ENCODE measurements around the gene TSPAN11. TPM values are rescaled to one million over a fixed set of nuclear protein-coding genes. Genes with fewer than 3 reads are reported as not detected.
"Not testable (repeated sequence)": the region's sequence is repeated elsewhere in the genome, so short reads cannot be mapped to it uniquely, and the experiment has no call there.

TSPAN11 gene, protein sequence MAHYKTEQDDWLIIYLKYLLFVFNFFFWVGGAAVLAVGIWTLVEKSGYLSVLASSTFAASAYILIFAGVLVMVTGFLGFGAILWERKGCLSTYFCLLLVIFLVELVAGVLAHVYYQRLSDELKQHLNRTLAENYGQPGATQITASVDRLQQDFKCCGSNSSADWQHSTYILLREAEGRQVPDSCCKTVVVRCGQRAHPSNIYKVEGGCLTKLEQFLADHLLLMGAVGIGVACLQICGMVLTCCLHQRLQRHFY
- not detected for total RNA-seq

DNA sequence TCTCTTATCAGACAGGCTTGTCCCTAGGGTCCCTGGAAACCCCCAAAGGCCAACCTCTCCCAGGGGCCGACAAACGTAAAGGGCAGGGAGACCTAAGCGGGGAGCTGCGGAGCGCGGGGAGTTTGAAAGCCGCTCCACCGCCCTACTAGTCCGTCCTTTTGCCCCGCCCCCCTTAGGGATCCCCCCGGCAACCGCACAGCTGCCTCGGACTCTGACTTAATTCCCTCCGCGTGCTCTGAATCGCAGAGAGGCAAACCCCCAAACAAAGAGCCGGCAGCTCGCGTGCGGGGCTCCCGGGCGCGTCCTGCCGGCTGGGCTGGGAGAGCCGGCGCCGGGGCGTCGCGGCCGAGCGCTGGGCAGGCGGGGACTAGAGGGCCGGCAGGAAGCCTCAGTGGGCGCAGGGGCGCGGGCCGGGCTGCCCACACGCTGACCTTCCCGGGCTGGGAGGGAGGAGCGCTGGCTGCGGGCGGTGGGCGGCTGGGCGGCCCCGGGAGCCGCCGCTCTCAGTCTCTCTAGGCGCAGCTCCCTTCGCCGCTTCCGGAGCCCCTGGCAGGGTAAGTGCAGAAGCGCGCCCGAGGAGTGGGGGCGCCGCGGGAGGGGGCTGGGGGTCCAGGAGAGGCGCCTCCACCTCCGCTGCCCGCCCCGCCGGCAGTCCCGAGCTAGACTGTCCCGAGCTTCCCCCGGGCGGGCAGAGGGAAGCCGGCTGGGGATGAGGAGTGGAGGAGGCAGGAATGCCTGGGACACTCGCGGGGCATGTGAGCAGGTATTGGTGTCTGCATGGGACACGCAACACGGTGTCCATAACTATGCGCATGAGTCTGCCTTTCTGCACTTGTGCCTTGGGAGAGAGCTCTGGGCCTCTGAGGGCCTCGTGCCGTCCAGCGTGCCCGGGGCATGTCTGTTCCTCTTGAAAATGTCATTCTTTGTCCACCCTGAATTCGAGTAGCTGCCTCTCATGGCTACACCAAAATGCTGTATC lies at the start of gene TSPAN11:
Gene TSPAN11 (plus strand): TSS at position 506 of the 979 bp plus-strand sequence. CDS start 27,244 bp downstream, outside the sequence.
- no peaks in the 10 kb centered on the region for H3K36me3 Mint-ChIP-seq (ENCODE audit: low read depth)
- H3K27ac Mint-ChIP-seq: no peak within 1 kb of the TSS
- H3K27me3 Mint-ChIP-seq: peaks cover 54% of the 10 kb centered on the region
- no peak for DNase-seq
- ChIA-PET POLR2A (no interaction called here), CTCF (interaction anchor here (0.6 kb wide), 1 partner anchor 407 kb away, joined by 3 read pairs; no protein-coding TSS in a partner anchor)
- no peak within 1 kb of the TSS for H3K4me3 Mint-ChIP-seq
- H3K4me1 Mint-ChIP-seq: no peaks in the 10 kb centered on the region
- no peaks in the 10 kb centered on the region for H3K9me3 Mint-ChIP-seq

DNA sequence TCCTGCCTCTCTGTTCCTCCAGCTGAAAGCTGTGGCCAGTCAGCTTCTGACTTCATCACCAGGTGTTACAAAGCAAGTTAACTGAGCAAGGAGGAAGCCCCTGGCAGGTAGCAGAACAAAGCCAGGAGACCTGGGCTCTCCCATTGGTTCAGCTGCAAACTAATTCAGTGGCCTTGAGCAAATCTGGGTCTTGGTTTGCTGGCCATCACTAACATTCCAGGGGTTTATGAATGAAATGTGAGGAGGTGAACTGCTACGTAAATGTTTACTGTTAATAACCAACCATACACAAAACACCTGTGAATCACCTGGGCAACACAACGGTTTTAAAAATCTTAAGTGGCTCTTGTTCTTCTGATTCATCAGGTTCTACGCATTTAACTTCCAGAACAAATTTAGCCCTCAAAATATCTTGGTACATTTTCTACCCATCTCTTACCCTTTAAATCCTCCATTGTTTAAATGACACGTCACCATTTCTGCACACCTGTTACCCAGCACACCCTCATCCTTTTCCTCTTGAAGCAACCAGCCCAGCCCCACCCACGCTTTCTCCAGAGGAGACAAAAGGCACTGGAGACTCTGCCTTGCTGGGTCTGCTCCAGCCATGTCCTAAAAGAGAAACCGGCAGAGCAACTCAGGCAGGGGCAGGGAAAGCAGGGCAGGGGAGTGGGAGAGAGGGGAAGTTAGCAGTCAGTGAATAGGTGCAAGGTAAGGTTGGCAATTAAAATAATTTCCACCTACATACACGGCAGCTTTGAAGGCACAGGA lies 49.3 kb upstream of the TSPAN11 start:
- no peak for DNase-seq
- H3K4me1 Mint-ChIP-seq: no peaks in the 10 kb centered on the region
- POLR2A ChIA-PET: no interaction called here
- no peak overlapping the region for H3K27ac Mint-ChIP-seq
- CTCF ChIA-PET: no interaction called here
- no peaks in the 10 kb centered on the region for H3K9me3 Mint-ChIP-seq
- no peaks in the 10 kb centered on the region for H3K36me3 Mint-ChIP-seq (ENCODE audit: low read depth)
- H3K4me3 Mint-ChIP-seq: no peak overlapping the region
- H3K27me3 Mint-ChIP-seq: peaks cover 9% of the 10 kb centered on the region

DNA sequence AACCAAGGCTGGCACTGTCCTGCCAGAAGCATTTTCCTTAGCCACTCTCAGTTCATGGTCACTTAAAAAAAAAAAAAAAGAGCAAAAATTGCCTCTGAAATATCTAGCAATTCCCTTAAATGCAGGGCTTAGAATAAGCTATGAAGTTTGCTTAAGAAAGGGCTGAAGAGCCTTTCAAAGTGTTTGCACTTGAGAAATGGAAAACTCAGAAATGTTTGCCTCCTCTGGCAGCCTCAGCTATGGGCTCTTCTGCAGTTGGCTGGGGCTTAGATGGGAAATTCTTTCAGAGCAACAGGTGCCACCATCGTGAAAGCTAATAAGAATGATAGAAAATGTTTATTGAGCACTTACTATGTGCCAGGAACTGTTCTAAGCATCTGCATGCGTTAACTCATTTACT lies 48.5 kb upstream of the TSPAN11 start:
- DNase-seq: no peak
- ChIA-PET CTCF (interaction anchor here (1.1 kb wide), 1 partner anchor 34 kb away, joined by 3 read pairs; no protein-coding TSS in a partner anchor), POLR2A (no interaction called here)
- no peaks in the 10 kb centered on the region for H3K9me3 Mint-ChIP-seq
- H3K27me3 Mint-ChIP-seq: peaks cover 9% of the 10 kb centered on the region
- no peaks in the 10 kb centered on the region for H3K4me1 Mint-ChIP-seq
- H3K36me3 Mint-ChIP-seq (ENCODE audit: low read depth): no peaks in the 10 kb centered on the region
- H3K27ac Mint-ChIP-seq: no peak overlapping the region
- H3K4me3 Mint-ChIP-seq: no peak overlapping the region

DNA sequence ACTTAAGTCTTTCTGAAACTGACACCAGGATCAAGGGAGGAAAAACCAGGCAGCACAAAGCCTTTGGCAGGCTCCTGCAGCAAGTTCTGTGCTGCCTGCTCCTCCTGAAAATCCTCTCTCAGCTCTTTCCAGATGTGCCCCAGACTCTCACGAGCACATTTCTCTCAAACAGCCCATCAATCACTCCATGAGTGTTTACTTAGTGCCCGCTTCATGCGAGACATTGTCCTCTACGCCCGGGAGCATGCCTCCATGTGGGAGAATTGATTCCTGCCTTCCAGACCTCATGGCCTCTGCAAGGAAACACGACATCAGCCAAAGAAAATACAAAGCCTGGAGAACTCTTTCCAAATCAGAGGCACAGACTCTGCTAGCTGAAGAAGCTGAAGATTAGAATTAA lies 46.5 kb upstream of the TSPAN11 start:
- no peak for DNase-seq
- Mint-ChIP-seq H3K4me3 (no peak overlapping the region), H3K4me1 (no peaks in the 10 kb centered on the region), H3K27me3 (peaks cover 9% of the 10 kb centered on the region), H3K36me3 (ENCODE audit: low read depth) (no peaks in the 10 kb centered on the region), H3K27ac (no peak overlapping the region), H3K9me3 (no peaks in the 10 kb centered on the region)
- ChIA-PET CTCF (no interaction called here), POLR2A (no interaction called here)

DNA sequence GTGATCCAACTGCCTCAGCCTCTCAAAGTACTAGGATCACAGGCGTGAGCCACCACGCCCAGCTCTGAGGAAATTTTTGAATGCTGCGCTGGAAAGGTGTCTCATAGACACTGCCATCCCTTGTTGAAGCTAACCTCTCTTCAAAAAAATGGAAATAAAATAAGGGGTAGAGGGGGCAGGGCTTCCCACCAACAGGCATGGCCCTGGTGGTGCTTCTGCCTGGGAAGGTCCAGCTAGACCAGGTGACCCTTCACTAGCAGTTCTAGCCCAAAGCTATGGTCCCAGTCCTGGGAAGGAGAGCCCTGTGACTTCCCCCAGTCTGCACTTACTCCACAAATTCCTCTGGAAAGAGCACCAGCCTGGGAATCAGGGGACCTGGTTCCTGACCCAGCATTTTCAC lies 45.7 kb upstream of the TSPAN11 start:
- Mint-ChIP-seq H3K27me3 (peaks cover 9% of the 10 kb centered on the region), H3K9me3 (no peaks in the 10 kb centered on the region), H3K27ac (no peak overlapping the region), H3K4me3 (no peak overlapping the region), H3K36me3 (ENCODE audit: low read depth) (no peaks in the 10 kb centered on the region), H3K4me1 (no peaks in the 10 kb centered on the region)
- DNase-seq: no peak
- POLR2A ChIA-PET: no interaction called here
- CTCF ChIA-PET: no interaction called here

DNA sequence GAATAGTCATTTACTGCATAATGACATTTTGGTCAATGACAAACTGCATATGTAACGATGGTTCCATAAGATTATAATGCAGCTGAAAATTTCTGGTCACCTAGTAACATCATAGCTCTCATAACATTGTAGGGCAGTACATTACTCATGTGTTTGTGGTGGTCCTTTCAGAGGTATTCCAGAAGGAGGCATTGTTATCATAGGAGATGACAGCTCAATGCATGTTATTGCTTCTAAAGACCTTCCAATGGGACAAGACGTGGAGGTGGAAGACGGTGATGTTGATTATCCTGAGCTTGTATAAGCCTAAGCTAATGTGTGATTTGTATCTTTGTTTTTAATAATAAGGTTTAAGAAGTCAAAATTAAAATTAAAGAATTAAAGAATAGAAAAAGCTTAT lies 43.8 kb upstream of the TSPAN11 start:
- H3K9me3 Mint-ChIP-seq: peaks cover 8% of the 10 kb centered on the region
- no peak overlapping the region for H3K4me3 Mint-ChIP-seq
- peaks cover 6% of the 10 kb centered on the region for H3K27me3 Mint-ChIP-seq
- H3K27ac Mint-ChIP-seq: no peak overlapping the region
- no peaks in the 10 kb centered on the region for H3K36me3 Mint-ChIP-seq (ENCODE audit: low read depth)
- CTCF ChIA-PET: no interaction called here
- POLR2A ChIA-PET: no interaction called here
- no peaks in the 10 kb centered on the region for H3K4me1 Mint-ChIP-seq
- DNase-seq: no peak

DNA sequence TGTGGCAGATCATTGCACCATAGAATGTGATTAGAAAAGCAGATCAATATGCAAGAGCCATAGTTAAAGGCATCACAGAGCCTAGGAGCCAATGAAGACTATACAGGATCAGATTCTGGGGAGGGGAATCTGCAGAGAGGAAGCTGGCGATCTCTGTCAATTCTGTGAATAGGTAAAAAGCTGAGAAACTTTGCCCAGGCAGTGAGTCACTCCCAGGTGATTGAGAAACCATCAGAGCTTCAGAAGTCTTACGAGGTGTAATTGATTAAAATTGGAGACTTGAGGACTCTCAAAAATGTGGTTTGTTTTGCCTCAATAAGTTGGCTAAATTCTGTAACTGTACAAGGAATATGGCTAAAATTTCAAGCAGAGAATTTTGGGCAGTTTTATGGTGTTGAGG lies 41.7 kb upstream of the TSPAN11 start:
- Mint-ChIP-seq H3K4me1 (no peaks in the 10 kb centered on the region), H3K36me3 (ENCODE audit: low read depth) (no peaks in the 10 kb centered on the region), H3K9me3 (peaks cover 8% of the 10 kb centered on the region), H3K4me3 (no peak overlapping the region), H3K27ac (no peak overlapping the region), H3K27me3 (no peaks in the 10 kb centered on the region)
- CTCF ChIA-PET: interaction anchor here (0.8 kb wide), 1 partner anchor 33 kb away, joined by 3 read pairs; no protein-coding TSS in a partner anchor
- DNase-seq: no peak
- POLR2A ChIA-PET: no interaction called here

DNA sequence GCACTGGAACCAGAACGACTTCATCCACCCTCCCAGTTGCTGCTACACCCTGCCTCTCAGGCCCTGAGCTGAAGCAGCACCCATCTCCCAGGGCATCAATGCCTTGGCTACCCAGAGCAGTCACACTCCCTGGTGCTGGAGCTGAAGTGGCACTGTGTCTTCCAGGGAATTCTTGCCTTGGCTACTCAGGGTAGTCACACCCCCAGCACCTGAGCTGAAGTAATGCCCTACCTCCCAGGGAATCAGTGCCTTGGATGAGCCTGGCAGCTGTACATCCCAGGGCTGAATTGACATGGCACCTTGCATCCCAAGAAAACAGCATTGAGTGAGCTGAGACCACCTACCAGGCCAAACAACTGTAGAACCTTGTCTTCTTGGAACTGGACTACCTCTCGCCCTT lies 41.2 kb upstream of the TSPAN11 start:
- ChIA-PET CTCF (interaction anchor here (0.8 kb wide), 1 partner anchor 34 kb away, joined by 3 read pairs; no protein-coding TSS in a partner anchor), POLR2A (no interaction called here)
- H3K9me3 Mint-ChIP-seq: peaks cover 8% of the 10 kb centered on the region
- no peak overlapping the region for H3K27ac Mint-ChIP-seq
- H3K4me1 Mint-ChIP-seq: no peaks in the 10 kb centered on the region
- no peaks in the 10 kb centered on the region for H3K36me3 Mint-ChIP-seq (ENCODE audit: low read depth)
- no peak for DNase-seq
- H3K27me3 Mint-ChIP-seq: no peaks in the 10 kb centered on the region
- H3K4me3 Mint-ChIP-seq: no peak overlapping the region

DNA sequence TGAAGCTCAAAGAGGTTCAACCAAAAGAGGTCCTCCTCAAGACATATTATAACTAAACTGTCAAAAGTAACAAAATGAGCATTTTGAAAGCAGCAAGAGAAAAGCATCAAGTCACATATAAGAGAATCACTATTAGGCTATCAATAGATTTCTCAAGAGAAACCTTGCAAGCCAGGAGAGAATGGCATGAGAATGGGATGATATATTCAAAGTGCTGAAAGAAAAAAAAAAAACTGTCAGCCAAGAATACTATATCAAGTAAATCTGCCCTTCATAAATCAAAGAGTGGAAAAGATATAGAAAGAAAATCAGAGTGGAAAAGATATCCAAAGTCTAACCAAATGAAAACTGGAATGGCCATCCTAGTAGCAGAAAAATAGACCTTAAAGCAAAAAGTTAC lies 39.3 kb upstream of the TSPAN11 start:
- no peaks in the 10 kb centered on the region for H3K4me1 Mint-ChIP-seq
- ChIA-PET CTCF (no interaction called here), POLR2A (no interaction called here)
- no peak overlapping the region for H3K27ac Mint-ChIP-seq
- no peak for DNase-seq
- no peak overlapping the region for H3K4me3 Mint-ChIP-seq
- peaks cover 7% of the 10 kb centered on the region for H3K27me3 Mint-ChIP-seq
- no peaks in the 10 kb centered on the region for H3K36me3 Mint-ChIP-seq (ENCODE audit: low read depth)
- peaks cover 8% of the 10 kb centered on the region for H3K9me3 Mint-ChIP-seq

DNA sequence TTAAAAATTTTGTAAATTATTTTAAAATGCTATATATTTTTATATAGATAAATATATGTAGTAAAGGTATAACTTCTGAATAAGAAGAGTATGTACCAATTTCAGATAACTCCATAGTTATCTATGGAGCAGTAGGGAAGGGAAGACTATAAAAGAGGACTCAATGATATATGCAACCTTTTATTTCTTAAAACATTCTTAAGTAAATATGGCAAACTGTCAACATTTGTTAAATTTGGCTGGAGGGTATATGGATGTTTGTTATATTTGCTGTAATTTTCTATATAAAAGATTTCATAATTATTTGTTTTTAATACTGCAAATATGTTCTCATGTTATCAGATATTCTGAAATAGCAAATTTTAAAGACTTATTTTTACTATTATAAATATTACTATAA lies 38.3 kb upstream of the TSPAN11 start:
- CTCF ChIA-PET: no interaction called here
- no peak for DNase-seq
- peaks cover 9% of the 10 kb centered on the region for H3K27me3 Mint-ChIP-seq
- no peaks in the 10 kb centered on the region for H3K4me1 Mint-ChIP-seq
- peaks cover 8% of the 10 kb centered on the region for H3K9me3 Mint-ChIP-seq
- H3K36me3 Mint-ChIP-seq (ENCODE audit: low read depth): no peaks in the 10 kb centered on the region
- no peak overlapping the region for H3K27ac Mint-ChIP-seq
- no peak overlapping the region for H3K4me3 Mint-ChIP-seq
- POLR2A ChIA-PET: no interaction called here

DNA sequence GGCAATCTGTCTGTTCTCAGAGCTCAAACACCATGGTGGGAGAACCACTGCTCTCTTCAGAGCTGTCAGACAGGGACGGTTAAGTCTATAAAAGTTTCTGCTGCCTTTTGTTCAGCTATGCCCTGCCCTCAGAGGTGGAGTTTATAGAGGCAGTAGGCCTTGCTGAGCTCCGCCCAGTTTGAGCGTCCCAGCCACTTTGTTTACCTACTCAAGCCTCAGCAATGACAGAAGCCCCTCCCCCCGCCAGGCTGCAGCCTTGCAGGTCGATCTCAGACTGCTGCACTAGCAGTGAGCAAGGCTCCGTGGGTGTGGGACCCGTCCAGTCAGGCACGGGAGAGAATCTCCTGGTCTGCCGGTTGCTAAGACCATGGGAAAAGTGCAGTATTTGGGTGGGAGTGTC lies 32.0 kb upstream of the TSPAN11 start:
- H3K9me3 Mint-ChIP-seq; POLR2A ChIA-PET; DNase-seq; H3K36me3 Mint-ChIP-seq (ENCODE audit: low read depth); CTCF ChIA-PET; H3K4me1 Mint-ChIP-seq; H3K4me3 Mint-ChIP-seq; H3K27ac Mint-ChIP-seq: not testable (repeated sequence)
- H3K27me3 Mint-ChIP-seq: peaks cover 19% of the 10 kb centered on the region

DNA sequence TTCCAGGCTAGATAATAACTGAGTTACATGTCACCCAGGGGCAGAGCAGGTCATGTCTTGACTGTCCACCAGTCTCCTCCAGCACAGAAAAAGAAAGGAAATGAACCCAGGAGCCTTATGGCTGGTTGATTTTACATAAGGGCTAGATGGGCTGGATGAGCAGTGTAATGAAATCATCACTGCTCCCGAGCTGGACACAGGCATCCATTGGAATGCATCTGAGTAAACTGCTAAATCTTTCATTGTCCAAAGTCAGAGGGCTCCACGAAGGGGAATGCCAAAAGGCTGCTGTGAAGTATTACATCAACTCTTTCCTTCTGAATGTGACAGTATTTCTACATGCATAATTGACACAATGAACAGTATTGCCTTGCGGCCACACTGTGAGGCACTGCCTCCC lies 30.1 kb upstream of the TSPAN11 start:
- Mint-ChIP-seq H3K4me3 (no peak overlapping the region), H3K27ac (no peak overlapping the region), H3K9me3 (no peaks in the 10 kb centered on the region), H3K36me3 (ENCODE audit: low read depth) (no peaks in the 10 kb centered on the region), H3K4me1 (no peaks in the 10 kb centered on the region), H3K27me3 (peaks cover 25% of the 10 kb centered on the region)
- DNase-seq: no peak
- ChIA-PET CTCF (no interaction called here), POLR2A (no interaction called here)

DNA sequence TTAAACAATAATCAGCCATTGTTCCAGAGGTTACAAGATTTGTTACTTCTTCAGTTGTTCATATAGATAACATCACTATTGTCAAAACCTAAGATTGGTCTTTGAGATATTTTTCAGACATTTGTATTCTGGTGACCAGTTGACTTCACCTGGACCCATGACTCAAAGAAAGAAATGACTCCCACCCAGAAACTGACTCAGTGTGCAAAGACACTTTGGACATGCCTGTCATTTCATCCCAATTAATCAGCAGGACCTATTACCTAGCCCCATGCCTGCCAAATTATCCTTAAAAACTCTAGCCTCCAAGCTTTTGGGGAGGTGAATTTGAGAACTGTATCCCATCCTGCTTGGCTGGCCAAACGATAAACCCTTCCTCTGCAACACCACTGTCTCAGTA lies 27.7 kb upstream of the TSPAN11 start:
- CTCF ChIA-PET: no interaction called here
- Mint-ChIP-seq H3K9me3 (no peaks in the 10 kb centered on the region), H3K27ac (no peak overlapping the region), H3K4me3 (no peak overlapping the region), H3K36me3 (ENCODE audit: low read depth) (no peaks in the 10 kb centered on the region), H3K4me1 (no peaks in the 10 kb centered on the region), H3K27me3 (peaks cover 12% of the 10 kb centered on the region)
- POLR2A ChIA-PET: no interaction called here
- no peak for DNase-seq
